Endothelial cell of umbilical vein (primary cell): ENCODE results near the gene PIRT. TPM values are rescaled to one million over a fixed set of nuclear protein-coding genes. Genes with fewer than 3 reads are reported as not detected.

Source experiments
- Bru-seq: library from RNA; stranded (reverse); fragments of 400-500 nt; gene quantifications from one replicate; lab custom pipeline; 2021; lab: Mats Ljungman, UMichigan
- BruChase-seq, 2 experiments: library from RNA; stranded (reverse); fragments of 400-500 nt; gene quantifications; one replicate each; lab custom pipeline; 2021; lab: Mats Ljungman, UMichigan
- BruUV-seq: library from RNA; stranded (reverse); fragments of 400-500 nt; replicated peaks from 2 replicates; lab custom pipeline; 2021; lab: Mats Ljungman, UMichigan
- CTCF ChIA-PET: fragments of 300-600, 350-600 bp; sonication (Branson Sonifier 250); formaldehyde crosslinking; loops from one replicate; lab custom pipeline; 2021; ENCODE audit warnings: antibody characterized with exemption, inconsistent platforms; lab: Charles Lee
- POLR2A ChIA-PET: fragments of 300-600, 350-600 bp; sonication (Branson Sonifier 250); formaldehyde crosslinking; loops from one replicate; lab custom pipeline; 2021; ENCODE audit warnings: antibody characterized with exemption, inconsistent platforms; lab: Charles Lee
- DNase-seq: peaks from one replicate; pipeline ENCODE4 v3.0.0-alpha.2; 2011; ENCODE audit warnings: low read depth, low spot score
- FAIRE-seq: peaks from 2 replicates; lab custom pipeline; 2011; peaks lifted over from hg19 to GRCh38; lab: Jason Lieb, UNC
- H2AFZ ChIP-seq: 2 replicates; pipeline ENCODE4 v1.6.0; 2012; ENCODE audit warnings: low read depth, low read length, control low read depth, inconsistent platforms
- H3K27ac ChIP-seq: 2 replicates; pipeline ENCODE4 v1.5.1; 2011; ENCODE audit warnings: low read depth, mild to moderate bottlenecking, control low read depth, low read length, moderate library complexity; ENCODE audit not compliant: insufficient read depth
- H3K27me3 ChIP-seq, 2 experiments: 2 replicates each; pipeline versions ENCODE4 v1.6.0 to v1.6.1; 2011; ENCODE audit warnings: low read length in 2 of 2, mixed read lengths in 1 of 2; ENCODE audit not compliant: control insufficient read depth in 2 of 2, insufficient read depth in 2 of 2
- H3K36me3 ChIP-seq, 2 experiments: 2 replicates in 1 of 2; 3 replicates in 1 of 2; pipeline ENCODE4 v1.5.1; 2011; ENCODE audit warnings: low read length in 2 of 2, mild to moderate bottlenecking in 1 of 2, moderate library complexity in 1 of 2; ENCODE audit not compliant: control insufficient read depth in 2 of 2, insufficient read depth in 2 of 2; ENCODE audit errors: extremely low read depth in 1 of 2
- H3K4me1 ChIP-seq: 3 replicates; pipeline ENCODE4 v1.5.1; 2011; ENCODE audit warnings: mild to moderate bottlenecking, low read length; ENCODE audit not compliant: control insufficient read depth, insufficient read depth; ENCODE audit errors: extremely low read depth
- H3K4me2 ChIP-seq: 2 replicates; pipeline ENCODE4 v1.6.1; 2011; ENCODE audit warnings: low read length, control low read depth, mixed read lengths; ENCODE audit not compliant: insufficient read depth
- H3K4me3 ChIP-seq, 3 experiments: fragments of 200-600 bp in 1 of 3; sonication (generic), shearing (Covaris generic) in 1 of 3; replicated peaks in 1 of 3; 2 replicates each; pipeline ENCODE4 v1.5.1; 2011 to 2016; ENCODE audit warnings: control low read depth in 3 of 3, low read length in 3 of 3, mild to moderate bottlenecking in 2 of 3, inconsistent platforms in 1 of 3, low read depth in 1 of 3, moderate library complexity in 1 of 3; ENCODE audit not compliant: insufficient read depth in 1 of 3
- H3K79me2 ChIP-seq: 2 replicates; pipeline ENCODE4 v1.6.0; 2012; ENCODE audit warnings: low read length, inconsistent platforms; ENCODE audit not compliant: control insufficient read depth, insufficient read depth
- H3K9ac ChIP-seq: replicated peaks from 2 replicates; pipeline ENCODE3; 2011; ENCODE audit warnings: low read length, control low read depth; ENCODE audit not compliant: insufficient read depth; ENCODE audit errors: extremely low read depth
- H3K9me1 ChIP-seq: replicated peaks from 3 replicates; pipeline ENCODE4 v1.6.0; 2011; ENCODE audit warnings: mild to moderate bottlenecking, low read length; ENCODE audit not compliant: control insufficient read depth, insufficient read depth; ENCODE audit errors: extremely low read depth
- H3K9me3 ChIP-seq: replicated peaks from 2 replicates; pipeline ENCODE4 v1.5.1; 2012; ENCODE audit warnings: low read length, inconsistent platforms; ENCODE audit not compliant: control insufficient read depth, insufficient read depth
- H4K20me1 ChIP-seq: replicated peaks from 2 replicates; pipeline ENCODE3; 2011; ENCODE audit warnings: mild to moderate bottlenecking, low read length; ENCODE audit not compliant: control insufficient read depth, insufficient read depth; ENCODE audit errors: extremely low read depth
- CTCF ChIP-seq, 2 donors: IDR thresholded peaks; 1 replicate in 1 of 2; 2 replicates in 1 of 2; pipeline ENCODE4 v1.5.1; 2011; ENCODE audit warnings: low read length in 2 of 2, mild to moderate bottlenecking in 2 of 2, moderate library complexity in 2 of 2, control low read depth in 1 of 2, inconsistent platforms in 1 of 2, low read depth in 1 of 2; ENCODE audit not compliant: insufficient read depth in 1 of 2; ENCODE audit errors: extremely low read depth in 1 of 2
- EZH2 ChIP-seq: IDR thresholded peaks from 2 replicates; pipeline ENCODE4 v1.6.1; 2012; ENCODE audit warnings: borderline replicate concordance, low read depth, mild to moderate bottlenecking, moderate library complexity, low read length, inconsistent platforms; ENCODE audit not compliant: severe bottlenecking
- FOS ChIP-seq: IDR thresholded peaks from 2 replicates; pipeline ENCODE4 v1.6.1; 2011; ENCODE audit warnings: mild to moderate bottlenecking, low read length, moderate library complexity, borderline replicate concordance; ENCODE audit not compliant: insufficient read depth
- GATA2 ChIP-seq: IDR thresholded peaks from 2 replicates; pipeline ENCODE4 v1.7.0; 2011; ENCODE audit warnings: low read depth, mild to moderate bottlenecking, moderate library complexity, mixed read lengths, low read length; ENCODE audit not compliant: insufficient read length, insufficient read depth
- JUN ChIP-seq: IDR thresholded peaks from 2 replicates; pipeline ENCODE4 v1.6.1; 2011; ENCODE audit warnings: borderline replicate concordance, low read depth; ENCODE audit not compliant: insufficient read length, insufficient read depth
- MAX ChIP-seq: IDR thresholded peaks from 2 replicates; pipeline ENCODE4 v1.6.1; 2011; ENCODE audit not compliant: insufficient read depth, insufficient read length
- MYC ChIP-seq: IDR thresholded peaks from one replicate; pipeline ENCODE4 v1.6.1; 2011; ENCODE audit warnings: mild to moderate bottlenecking, low read depth, low read length
- POLR2A ChIP-seq: IDR thresholded peaks from 2 replicates; pipeline ENCODE4 v1.6.1; 2012; ENCODE audit warnings: low read depth, mild to moderate bottlenecking, control low read depth, low read length
- POLR2AphosphoS5 ChIP-seq: IDR thresholded peaks from 2 replicates; pipeline ENCODE4 v1.6.1; 2012; ENCODE audit warnings: low read depth, mild to moderate bottlenecking, control low read depth, low read length, moderate library complexity; ENCODE audit not compliant: insufficient read depth
- dilution Hi-C: fragments of 300-500 bp; cut with MboI; formaldehyde crosslinking; loops from one replicate; pipeline ENCODE4 v1.15.0; 2019; ENCODE audit warnings: low sequenced_read_pairs; ENCODE audit not compliant: extremely low pct_ligation_motif_present
- intact Hi-C: fragments of 100-400 bp; cut with micrococcal nuclease; formaldehyde crosslinking; loops from one replicate; pipeline ENCODE4 v1.10.0; 2022
- long read RNA-seq: library from polyadenylated mRNA; stranded (forward); transcript quantifications from one replicate; pipeline ENCODE4 v2.0.0, GENCODE V29; 2021
- polyA minus RNA-seq, 3 experiments: library from RNA; depleted of rRNA, polyadenylated mRNA; stranded (reverse); fragments of >200 nt; gene quantifications; 1 replicate in 1 of 3; 2 replicates in 2 of 3; pipeline ENCODE4 v1.2.3, GENCODE V29; 2011
- polyA plus RNA-seq, 4 experiments: library from polyadenylated mRNA; depleted of rRNA in 3 of 4; stranded (reverse) in 3 of 4; unstranded in 1 of 4; fragments of >200 nt; gene quantifications; 2 replicates each; pipeline versions ENCODE4 v1.2.1 to v1.2.3, GENCODE V29; 2011 to 2012; ENCODE audit warnings: missing spikeins in 1 of 4
- total RNA-seq: library from RNA; stranded (reverse); gene quantifications from 2 replicates; pipeline ENCODE4 v1.2.3, GENCODE V29; 2021

The PIRT gene
- total RNA-seq = not detected in 2 replicates
- polyA plus RNA-seq = not detected in 2 replicates
- not detected in 2 replicates for polyA plus RNA-seq (2011; cell fraction: cytosol; rRNA removed)
- not detected in 2 replicates for polyA plus RNA-seq (2011; cell fraction: nucleus; rRNA removed)
- not detected in 2 replicates for polyA plus RNA-seq (2012)
- polyA minus RNA-seq = not detected in 2 replicates
- not detected for polyA minus RNA-seq (2011; cell fraction: cytosol; rRNA and poly(A)+ RNA removed)
- polyA minus RNA-seq (2011; cell fraction: nucleus; rRNA and poly(A)+ RNA removed) = not detected in 2 replicates
- Bru-seq, nascent RNA = not detected
- not detected for BruChase-seq, experiment 1, labeled RNA remaining after a 6-hour chase
- not detected for BruChase-seq, experiment 2, labeled RNA remaining after a 2-hour chase
- long read RNA-seq = 0 reads

GRCh38 chr17:10837921-10838320 lies at the start of gene PIRT:
Gene PIRT (minus strand): TSS chr17:10838087. CDS start chr17:10825645, 12,442 bp downstream.
- no TSS peak for BruUV-seq
- dilution Hi-C loops = no loop called here
- Histone ChIP-seq H3K36me3 (no peaks in the 10 kb centered on the region), H3K4me3 (no peak within 1 kb of the TSS), H3K9me3 (no peaks in the 10 kb centered on the region), H3K79me2 (no peaks in the 10 kb centered on the region), H3K27ac (no peak within 1 kb of the TSS), H4K20me1 (no peaks in the 10 kb centered on the region), H3K9me1 (no peaks in the 10 kb centered on the region), H3K4me2 (no peak within 1 kb of the TSS), H3K27me3 (no peaks in the 10 kb centered on the region), H2AFZ (no peak within 1 kb of the TSS), H3K9ac (no peak within 1 kb of the TSS), H3K4me1 (no peaks in the 10 kb centered on the region)
- DNase-seq = no peak
- FAIRE-seq = no peak
- no peak for TF ChIP-seq MYC
- TF ChIP-seq FOS = no peak
- no peak for TF ChIP-seq CTCF (IDR thresholded peaks at IDR 0.05; ENCODE audit: extremely low read depth in 1 of 2, insufficient read depth in 1 of 2, low read depth in 1 of 2, low read length in 2 of 2)
- no peak for TF ChIP-seq POLR2AphosphoS5
- TF ChIP-seq MAX = no peak
- TF ChIP-seq GATA2 = no peak
- TF ChIP-seq EZH2 = no peak
- no peak for TF ChIP-seq POLR2A
- TF ChIP-seq JUN = no peak
- intact Hi-C loops = no loop called here
- ChIA-PET POLR2A (no interaction called here), CTCF (no interaction called here)
